Small intestine (tissue), 7 donors: ENCODE measurements around the gene POMC. TPM values are rescaled to one million over a fixed set of nuclear protein-coding genes. Genes with fewer than 3 reads are reported as not detected.
A peak's percentile ranks its signal among the peaks of the same experiment; 100 is the strongest.
"Not testable (repeated sequence)": the region's sequence is repeated elsewhere in the genome, so short reads cannot be mapped to it uniquely, and the experiment has no call there.

Experiments
- DNase-seq, 2 donors: peaks; one replicate each; pipeline versions ENCODE4 v3.0.0 to v3.0.0-alpha.2; 2013
- FAIRE-seq: peaks from 2 replicates; lab custom pipeline; 2012; peaks lifted over from hg19 to GRCh38; lab: Jason Lieb, UNC
- H3K27ac ChIP-seq, 3 donors: one replicate each; pipeline ENCODE4 v1.5.1; 2013; ENCODE audit warnings: low read length in 2 of 3, mild to moderate bottlenecking in 2 of 3, control low read depth in 1 of 3, inconsistent platforms in 1 of 3, low read depth in 1 of 3, moderate library complexity in 1 of 3
- H3K27me3 ChIP-seq, 3 donors: one replicate each; pipeline ENCODE4 v1.6.1; 2013; ENCODE audit warnings: low read length in 3 of 3, inconsistent platforms in 1 of 3; ENCODE audit not compliant: control insufficient read depth in 3 of 3, insufficient read depth in 3 of 3
- H3K36me3 ChIP-seq, 3 donors: one replicate each; pipeline ENCODE4 v1.6.1; 2013; ENCODE audit warnings: low read length in 3 of 3, inconsistent platforms in 1 of 3, low read depth in 1 of 3, mild to moderate bottlenecking in 1 of 3, moderate library complexity in 1 of 3; ENCODE audit not compliant: control insufficient read depth in 3 of 3, insufficient read depth in 2 of 3
- H3K4me1 ChIP-seq, 3 donors: one replicate each; pipeline ENCODE4 v1.6.1; 2013; ENCODE audit warnings: low read length in 2 of 3, inconsistent platforms in 1 of 3, low read depth in 1 of 3, mild to moderate bottlenecking in 1 of 3, moderate library complexity in 1 of 3; ENCODE audit not compliant: control insufficient read depth in 3 of 3, insufficient read depth in 2 of 3
- H3K4me3 ChIP-seq, 3 donors: one replicate each; pipeline ENCODE4 v1.5.1; 2013; ENCODE audit warnings: low read length in 3 of 3, control low read depth in 1 of 3, inconsistent platforms in 1 of 3, low read depth in 1 of 3, mild to moderate bottlenecking in 1 of 3, moderate library complexity in 1 of 3
- H3K9me3 ChIP-seq, 2 donors: one replicate each; pipeline ENCODE4 v1.6.1; 2013; ENCODE audit warnings: low read depth in 1 of 2, low read length in 1 of 2; ENCODE audit not compliant: control insufficient read depth in 2 of 2, insufficient read depth in 1 of 2
- WGBS, 3 donors: extraction: QIAGEN DNeasy Blood & Tissue Kit; methylation state at CpG; one replicate each; pipeline ENCODE4 v1.1.7; 2013; 5-methylcytosine and 5-hydroxymethylcytosine counted together
- polyA plus RNA-seq, 4 donors: library from polyadenylated mRNA; stranded (reverse) in 3 of 4; unstranded in 1 of 4; fragments of 200-250 nt in 3 of 4; fragments of 120-200 nt in 1 of 4; gene quantifications; one replicate each; pipeline versions ENCODE4 v1.2.1 to v1.2.3, GENCODE V29; 2013
- donor health status: healthy with polysubstance abuse.
- donor health status: control.
- donor health status: control.
- donor health status: Bipolar disorder and iron deficiency.
- donor health status: healthy.

POMC gene
- polyA plus RNA-seq, 4 donors, result 0.67 to 3.7 (median 1.9) TPM

DNA sequence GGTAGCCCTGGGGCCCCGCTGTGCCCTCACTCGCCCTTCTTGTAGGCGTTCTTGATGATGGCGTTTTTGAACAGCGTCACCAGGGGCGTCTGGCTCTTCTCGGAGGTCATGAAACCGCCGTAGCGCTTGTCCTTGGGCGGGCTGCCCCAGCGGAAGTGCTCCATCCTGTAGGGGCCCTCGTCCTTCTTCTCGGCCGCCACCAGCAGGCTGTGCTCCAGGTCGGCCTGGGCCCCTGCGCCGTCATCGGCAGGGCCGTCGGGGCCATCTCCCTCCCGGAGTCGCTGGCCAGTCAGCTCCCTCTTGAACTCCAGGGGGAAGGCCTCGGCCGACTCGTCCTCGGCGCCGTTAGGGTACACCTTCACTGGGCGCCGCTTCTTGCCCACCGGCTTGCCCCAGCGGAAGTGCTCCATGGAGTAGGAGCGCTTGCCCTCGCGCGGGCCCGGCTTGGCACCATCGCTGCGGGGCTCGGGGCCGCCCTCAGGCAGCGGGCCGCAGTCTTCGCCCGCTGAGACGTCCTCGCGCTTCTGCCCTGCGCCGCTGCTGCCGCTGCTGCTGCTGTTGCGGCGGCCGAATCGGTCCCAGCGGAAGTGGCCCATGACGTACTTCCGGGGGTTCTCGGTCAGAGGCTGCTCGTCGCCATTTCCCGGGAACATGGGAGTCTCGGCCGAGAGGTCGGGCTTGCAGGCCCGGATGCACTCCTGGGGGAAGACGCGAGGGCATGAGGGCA is 7.2 kb downstream of the POMC start:
- 53 to 66% (median 59%) methylated on average over 63 to 69 of the region's 69 CpGs for WGBS, 3 donors
- Histone ChIP-seq H3K27me3 (peaks cover 0 to 26% (median 3%) of the 10 kb centered on the region in 3 donors), H3K36me3 (no peaks in the 10 kb centered on the region), H3K27ac (peak overlapping the region in 2 of 3 donors; percentile 4 to 65), H3K9me3 (peaks cover 0 to 11% of the 10 kb centered on the region in 2 donors), H3K4me3 (peak overlapping the region in 2 of 3 donors; percentile 38 to 43), H3K4me1 (no peaks in the 10 kb centered on the region)
- DNase-seq (peak; percentile 32 to 87), FAIRE-seq (no peak)

DNA sequence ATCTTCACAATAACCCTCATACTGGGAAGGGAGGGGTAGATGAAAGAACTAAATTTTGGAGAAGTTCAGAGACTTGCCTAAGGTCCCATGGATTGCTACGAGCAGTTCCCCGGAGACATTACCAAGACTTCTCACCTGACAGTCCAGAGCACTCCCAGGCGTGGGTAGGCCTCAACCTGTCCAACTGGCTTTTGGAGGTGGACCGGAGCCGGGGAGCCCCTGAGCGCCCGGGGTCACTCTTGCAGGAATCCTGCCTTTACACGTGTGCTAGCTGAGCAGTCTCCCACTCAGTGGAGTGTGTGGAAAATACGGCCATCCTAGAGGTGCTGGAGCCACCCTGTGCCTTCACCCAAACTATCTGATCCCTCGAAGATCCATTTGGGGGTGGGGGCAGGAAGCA is 8.0 kb downstream of the POMC start:
- no peaks in the 10 kb centered on the region for H3K4me1 ChIP-seq
- WGBS, 3 donors, result 94 to 97% (median 96%) methylated on average over 10 of the region's 10 CpGs
- H3K4me3 ChIP-seq, result no peak overlapping the region
- DNase-seq (no peak), FAIRE-seq (no peak)
- peaks cover 0 to 11% of the 10 kb centered on the region in 2 donors for H3K9me3 ChIP-seq
- peaks cover 0 to 18% (median 0%) of the 10 kb centered on the region in 3 donors for H3K27me3 ChIP-seq
- H3K36me3 ChIP-seq, result peaks cover 0 to 4% (median 0%) of the 10 kb centered on the region in 3 donors
- no peak overlapping the region for H3K27ac ChIP-seq

DNA sequence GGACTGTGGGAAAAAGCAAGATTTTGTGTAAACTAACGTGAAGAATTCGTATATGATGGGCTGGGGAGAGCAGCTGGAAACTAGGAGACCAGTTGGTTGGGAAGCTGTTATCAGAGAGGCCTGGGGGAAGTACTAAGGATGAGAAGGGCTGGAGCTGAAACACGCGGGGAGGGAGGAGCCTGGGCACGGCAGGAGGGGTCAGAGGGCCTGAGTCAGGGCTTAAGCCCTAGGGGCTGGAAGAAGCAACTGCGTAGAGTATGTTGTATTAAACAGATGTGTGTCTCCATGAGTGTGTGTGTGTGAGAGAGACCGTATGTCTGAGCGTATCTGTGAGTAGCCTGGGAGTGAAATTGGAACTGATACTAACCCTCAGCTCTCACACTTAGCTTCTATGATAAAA is 8.4 kb downstream of the POMC start:
- Histone ChIP-seq H3K9me3 (peaks cover 0 to 11% of the 10 kb centered on the region in 2 donors), H3K27ac (no peak overlapping the region), H3K27me3 (peaks cover 0 to 15% (median 0%) of the 10 kb centered on the region in 3 donors), H3K4me3 (no peak overlapping the region), H3K36me3 (peaks cover 0 to 8% (median 0%) of the 10 kb centered on the region in 3 donors), H3K4me1 (no peaks in the 10 kb centered on the region)
- 67 to 82% (median 75%) methylated on average over 8 of the region's 8 CpGs for WGBS, 3 donors
- no peak for FAIRE-seq
- no peak for DNase-seq

DNA sequence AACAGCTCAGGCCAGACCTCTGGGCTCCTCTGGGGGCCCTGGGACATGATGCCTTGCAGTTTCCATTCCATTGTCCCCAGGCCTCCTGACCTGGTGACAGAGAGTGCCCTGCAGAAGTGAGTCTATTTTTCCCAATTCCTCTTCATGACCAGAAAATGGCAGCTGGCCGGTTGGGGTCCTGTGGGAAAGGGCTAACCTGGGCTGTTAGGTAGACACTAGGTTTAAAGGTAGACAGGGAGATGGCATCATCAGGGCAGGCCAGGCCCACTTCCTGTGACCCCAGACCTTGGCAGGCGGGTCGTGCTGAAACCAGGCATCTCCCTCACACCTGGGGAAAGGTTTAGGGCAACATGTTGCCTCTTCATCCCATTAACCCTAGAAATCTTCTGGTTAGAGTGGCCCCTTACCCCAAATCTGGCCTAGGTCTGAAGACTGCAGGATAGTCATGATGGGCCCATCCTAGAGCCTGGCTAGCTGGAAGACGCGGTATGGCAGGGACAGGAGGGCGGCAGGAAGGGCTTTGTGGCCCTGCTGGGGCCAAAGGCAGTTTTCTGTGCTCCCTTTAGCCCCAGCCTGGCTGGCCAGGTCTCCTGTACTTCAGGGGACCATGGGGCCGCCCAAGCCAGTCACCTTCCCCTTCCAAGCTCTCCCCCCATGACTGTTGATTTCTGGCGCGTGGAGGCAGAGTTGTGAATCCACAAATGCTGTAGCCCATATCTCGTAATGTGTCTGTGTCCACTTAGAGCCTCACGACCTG is 10.1 kb downstream of the POMC start:
- H3K27ac ChIP-seq, result no peak overlapping the region
- peaks cover 0 to 11% of the 10 kb centered on the region in 2 donors for H3K9me3 ChIP-seq
- H3K27me3 ChIP-seq, result peaks cover 0 to 9% (median 0%) of the 10 kb centered on the region in 3 donors
- no peaks in the 10 kb centered on the region for H3K4me1 ChIP-seq
- DNase-seq, result no peak
- no peak overlapping the region for H3K4me3 ChIP-seq
- WGBS, 3 donors, result 93 to 96% (median 94%) methylated on average over 11 of the region's 11 CpGs
- FAIRE-seq, result no peak
- H3K36me3 ChIP-seq, result peaks cover 0 to 25% (median 0%) of the 10 kb centered on the region in 3 donors

DNA sequence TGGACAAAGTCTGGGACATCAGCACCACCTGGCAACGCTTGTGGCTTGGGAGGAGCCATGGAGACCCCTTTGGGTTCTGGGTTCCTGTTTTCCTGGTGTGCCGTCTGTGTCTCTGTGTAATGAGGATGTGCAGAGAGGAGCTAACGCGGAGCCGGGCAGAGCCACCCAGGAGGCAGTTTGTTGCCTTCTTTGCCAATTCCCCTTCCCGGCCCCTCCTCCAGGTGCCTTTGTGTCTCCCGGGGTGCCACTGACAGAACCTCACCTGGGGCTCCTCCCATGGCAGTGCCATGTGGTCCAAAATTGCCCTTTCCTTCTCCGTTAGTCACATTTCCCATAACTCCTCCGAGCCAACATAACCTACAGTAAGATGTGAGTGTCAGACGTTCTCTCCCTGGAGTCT is 13.0 kb downstream of the POMC start:
- no peak overlapping the region for H3K4me3 ChIP-seq
- FAIRE-seq (no peak), DNase-seq (no peak)
- peaks cover 0 to 38% (median 0%) of the 10 kb centered on the region in 3 donors for H3K36me3 ChIP-seq
- H3K27me3 ChIP-seq, result peaks cover 0 to 2% (median 0%) of the 10 kb centered on the region in 3 donors
- 74 to 87% (median 79%) methylated on average over 10 of the region's 10 CpGs for WGBS, 3 donors
- no peaks in the 10 kb centered on the region for H3K9me3 ChIP-seq
- H3K27ac ChIP-seq, result no peak overlapping the region
- H3K4me1 ChIP-seq, result no peaks in the 10 kb centered on the region

DNA sequence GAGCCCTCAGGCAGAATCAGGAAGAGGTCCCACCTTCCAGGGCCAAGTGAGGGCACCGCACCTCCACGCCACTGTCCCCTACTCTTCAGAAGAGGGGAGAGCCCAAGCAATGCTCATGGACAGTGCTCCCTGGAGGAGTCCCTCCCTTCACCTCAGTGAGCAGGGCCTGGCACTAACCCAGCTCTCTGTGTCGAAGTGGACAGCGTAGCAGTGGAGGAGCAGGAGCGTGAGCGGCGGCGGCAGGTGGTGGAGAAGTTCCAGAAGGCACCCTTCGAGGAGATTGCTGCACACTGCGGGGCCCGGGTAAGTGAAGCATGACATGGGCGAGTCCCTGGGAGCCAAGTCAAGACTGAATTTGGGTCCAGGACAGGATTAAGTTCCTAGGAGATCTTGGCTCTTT is 16.7 kb downstream of the POMC start:
- Histone ChIP-seq H3K27me3 (no peaks in the 10 kb centered on the region), H3K36me3 (peaks cover 0 to 53% (median 0%) of the 10 kb centered on the region in 3 donors), H3K4me1 (no peaks in the 10 kb centered on the region), H3K9me3 (no peaks in the 10 kb centered on the region), H3K27ac (no peak overlapping the region), H3K4me3 (no peak overlapping the region)
- 71 to 92% (median 82%) methylated on average over 10 to 12 of the region's 12 CpGs for WGBS, 3 donors
- DNase-seq, result no peak
- FAIRE-seq, result no peak

DNA sequence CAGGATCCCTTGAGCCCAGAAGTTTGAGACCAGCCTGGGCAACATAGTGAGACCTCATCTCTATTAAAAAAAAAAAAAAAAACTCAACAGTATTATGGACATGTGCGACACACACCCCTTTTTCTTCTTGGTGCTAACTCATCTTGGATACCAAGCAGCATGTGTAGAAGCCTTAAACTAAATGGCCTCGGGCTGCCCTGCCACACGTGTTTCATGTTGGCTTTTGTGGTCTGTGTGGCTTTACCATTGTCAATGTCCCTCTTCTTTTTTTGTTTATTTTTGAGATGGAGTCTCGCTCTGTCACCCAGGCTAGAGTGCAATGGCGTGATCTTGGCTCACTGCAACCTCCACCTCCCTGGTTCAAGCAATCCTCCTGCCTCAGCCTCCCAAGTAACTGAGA is 17.4 kb downstream of the POMC start:
- FAIRE-seq, H3K27me3 ChIP-seq, DNase-seq, H3K27ac ChIP-seq, H3K4me1 ChIP-seq, H3K4me3 ChIP-seq, H3K9me3 ChIP-seq: not testable (repeated sequence)
- peaks cover 0 to 60% (median 0%) of the 10 kb centered on the region in 3 donors for H3K36me3 ChIP-seq
- 76 to 87% (median 86%) methylated on average over 5 of the region's 5 CpGs for WGBS, 3 donors

DNA sequence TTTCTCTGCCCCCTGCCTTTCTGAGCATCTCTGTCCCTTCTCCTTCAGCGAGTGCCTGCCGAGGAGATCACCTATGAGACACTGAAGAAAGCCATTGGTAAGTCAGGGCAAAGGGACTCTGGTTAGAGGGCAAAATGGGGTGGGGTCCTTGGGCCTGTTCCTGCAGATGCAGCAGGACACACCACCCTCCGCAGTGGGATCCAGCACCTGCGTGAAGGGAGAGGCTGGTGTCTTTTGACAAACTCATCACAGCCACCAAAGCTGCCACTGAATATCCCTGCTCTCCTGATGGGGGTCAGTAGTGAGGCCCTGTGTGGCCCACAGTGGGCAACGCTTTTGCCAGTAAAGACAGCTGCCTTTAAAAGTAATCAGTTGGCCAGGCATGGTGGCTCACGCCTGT is 18.7 kb downstream of the POMC start:
- DNase-seq, result no peak
- Histone ChIP-seq H3K4me3 (no peak overlapping the region), H3K4me1 (no peaks in the 10 kb centered on the region), H3K27ac (no peak overlapping the region), H3K9me3 (no peaks in the 10 kb centered on the region), H3K36me3 (peaks cover 0 to 60% (median 0%) of the 10 kb centered on the region in 3 donors), H3K27me3 (no peaks in the 10 kb centered on the region)
- no peak for FAIRE-seq
- 89 to 93% (median 91%) methylated on average over 6 of the region's 6 CpGs for WGBS, 3 donors
